ENCODE results near the gene SLC8A1.

DNA sequence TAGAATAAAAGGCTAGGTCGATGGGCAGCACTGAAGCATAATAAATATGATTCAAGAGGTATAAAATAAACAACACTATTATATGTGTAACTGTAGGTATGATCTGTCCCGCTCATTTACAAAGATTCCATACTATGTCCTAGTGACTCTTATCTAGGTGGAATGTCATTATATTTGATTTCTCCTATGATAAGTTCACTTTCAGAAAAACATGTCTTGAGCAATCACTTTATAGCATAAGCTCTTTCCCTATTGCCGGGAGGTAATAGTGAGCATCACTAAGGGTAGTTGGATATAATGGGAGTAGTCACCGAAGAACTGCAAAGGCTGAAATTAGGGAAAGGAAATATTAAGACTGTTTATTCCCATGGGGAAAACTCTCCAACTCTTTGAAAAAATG lies 342.5 kb downstream of the SLC8A1 start:
- TF ChIP-seq THRA (CRISPR knock-in tag; IDR thresholded peaks at IDR 0.05; ENCODE audit: borderline replicate concordance) (no peak), EP300 (IDR thresholded peaks at IDR 0.05; ENCODE audit: low read depth in 2 of 2, low read length in 2 of 2) (no peak), EP300 (CRISPR knock-in tag; IDR thresholded peaks at IDR 0.05; ENCODE audit: borderline replicate concordance) (no peak), ATF6 (CRISPR knock-in tag; conservative IDR thresholded peaks at IDR 0.05) (no peak), ETV6 (CRISPR knock-in tag; conservative IDR thresholded peaks at IDR 0.05) (no peak), CTCF (CRISPR knock-in tag; IDR thresholded peaks at IDR 0.05) (no peak), RAD21 (CRISPR knock-in tag; IDR thresholded peaks at IDR 0.05) (no peak)
- TF ChIP-seq, protein P1, sequence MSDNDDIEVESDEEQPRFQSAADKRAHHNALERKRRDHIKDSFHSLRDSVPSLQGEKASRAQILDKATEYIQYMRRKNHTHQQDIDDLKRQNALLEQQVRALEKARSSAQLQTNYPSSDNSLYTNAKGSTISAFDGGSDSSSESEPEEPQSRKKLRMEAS (IDR thresholded peaks at IDR 0.05): no peak
